RWPE2 (cell line): ENCODE results near the gene USP17L22.
"Not testable (repeated sequence)": the region's sequence is repeated elsewhere in the genome, so short reads cannot be mapped to it uniquely, and the experiment has no call there.

Experiments
- ATAC-seq: fragments of 200-7000 bp; cut with Tn5 transposase; 3 replicates; pipeline ENCODE4 v1.9.1; 2021; ENCODE audit warnings: low read depth
- DNase-seq: peaks from one replicate; pipeline ENCODE4 v3.0.0-alpha.2; 2020; ENCODE audit warnings: low spot score
- H3K27ac ChIP-seq: fragments of 450-650 bp; 2 replicates; pipeline ENCODE4 v1.5.1; 2017; ENCODE audit warnings: mild to moderate bottlenecking; ENCODE audit not compliant: poor library complexity, severe bottlenecking
- H3K27me3 ChIP-seq: fragments of 250-450 bp; sonication (Bioruptor Pico); 2 replicates; pipeline ENCODE4 v1.5.1; 2021; ENCODE audit warnings: mild to moderate bottlenecking, moderate library complexity; ENCODE audit not compliant: insufficient read depth, poor library complexity, severe bottlenecking
- H3K36me3 ChIP-seq: fragments of 250-450 bp; sonication (Bioruptor Pico); 2 replicates; pipeline ENCODE4 v1.5.1; 2020; ENCODE audit warnings: low read depth, mild to moderate bottlenecking, moderate library complexity
- H3K4me1 ChIP-seq: fragments of 250-450 bp; sonication (Bioruptor Pico); 2 replicates; pipeline ENCODE4 v1.5.1; 2021; ENCODE audit warnings: mild to moderate bottlenecking, moderate library complexity; ENCODE audit not compliant: insufficient read depth, poor library complexity, severe bottlenecking
- H3K4me3 ChIP-seq: fragments of 250-450 bp; sonication (Bioruptor Pico); 2 replicates; pipeline ENCODE4 v1.5.1; 2021; ENCODE audit warnings: mild to moderate bottlenecking, moderate library complexity; ENCODE audit not compliant: severe bottlenecking
- H3K9me3 ChIP-seq: fragments of 250-450 bp; sonication (Bioruptor Pico); 2 replicates; pipeline ENCODE4 v1.5.1; 2021; ENCODE audit warnings: mild to moderate bottlenecking, moderate library complexity; ENCODE audit not compliant: severe bottlenecking

USP17L22 gene, protein sequence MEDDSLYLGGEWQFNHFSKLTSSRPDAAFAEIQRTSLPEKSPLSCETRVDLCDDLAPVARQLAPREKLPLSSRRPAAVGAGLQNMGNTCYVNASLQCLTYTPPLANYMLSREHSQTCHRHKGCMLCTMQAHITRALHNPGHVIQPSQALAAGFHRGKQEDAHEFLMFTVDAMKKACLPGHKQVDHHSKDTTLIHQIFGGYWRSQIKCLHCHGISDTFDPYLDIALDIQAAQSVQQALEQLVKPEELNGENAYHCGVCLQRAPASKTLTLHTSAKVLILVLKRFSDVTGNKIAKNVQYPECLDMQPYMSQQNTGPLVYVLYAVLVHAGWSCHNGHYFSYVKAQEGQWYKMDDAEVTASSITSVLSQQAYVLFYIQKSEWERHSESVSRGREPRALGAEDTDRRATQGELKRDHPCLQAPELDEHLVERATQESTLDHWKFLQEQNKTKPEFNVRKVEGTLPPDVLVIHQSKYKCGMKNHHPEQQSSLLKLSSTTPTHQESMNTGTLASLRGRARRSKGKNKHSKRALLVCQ

DNA sequence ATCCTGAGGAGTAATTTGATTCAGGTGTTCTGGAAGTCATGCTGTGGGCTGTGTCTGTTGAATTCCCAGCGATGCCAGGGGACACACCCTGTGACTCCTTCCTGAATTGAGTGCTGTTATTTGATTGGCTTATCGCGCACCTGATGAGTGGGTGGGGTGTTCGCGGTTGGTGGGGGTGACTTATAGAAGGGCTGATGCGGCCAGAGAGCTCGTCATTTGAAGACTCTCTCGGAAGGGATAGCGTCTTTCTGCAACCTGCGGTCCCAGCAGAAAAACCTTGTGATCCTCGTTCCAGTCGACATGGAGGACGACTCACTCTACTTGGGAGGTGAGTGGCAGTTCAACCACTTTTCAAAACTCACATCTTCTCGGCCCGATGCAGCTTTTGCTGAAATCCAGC, at the start of gene USP17L22:
TSS of gene USP17L22 (plus strand) at position 301 of the 400 bp plus-strand sequence. CDS start at position 301, 0 bp downstream.
- H3K27me3 ChIP-seq, H3K27ac ChIP-seq, ATAC-seq, H3K4me1 ChIP-seq, H3K9me3 ChIP-seq, DNase-seq, H3K4me3 ChIP-seq, H3K36me3 ChIP-seq: not testable (repeated sequence)

DNA sequence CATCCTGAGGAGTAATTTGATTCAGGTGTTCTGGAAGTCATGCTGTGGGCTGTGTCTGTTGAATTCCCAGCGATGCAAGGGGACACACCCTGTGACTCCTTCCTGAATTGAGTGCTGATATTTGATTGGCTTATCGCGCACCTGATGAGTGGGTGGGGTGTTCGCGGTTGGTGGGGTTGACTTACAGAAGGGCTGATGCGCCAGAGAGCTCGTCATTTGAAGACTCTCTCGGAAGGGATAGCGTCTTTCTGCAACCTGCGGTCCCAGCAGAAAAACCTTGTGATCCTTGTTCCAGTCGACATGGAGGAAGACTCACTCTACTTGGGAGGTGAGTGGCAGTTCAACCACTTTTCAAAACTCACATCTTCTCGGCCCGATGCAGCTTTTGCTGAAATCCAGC, 47.6 kb upstream of the USP17L22 start, which contains the start of gene USP17L12:
TSS of gene USP17L12 (plus strand) at position 301 of the 400 bp plus-strand sequence. CDS start at position 301, 0 bp downstream.
- ATAC-seq, H3K27me3 ChIP-seq, H3K9me3 ChIP-seq, H3K27ac ChIP-seq, H3K36me3 ChIP-seq, DNase-seq, H3K4me1 ChIP-seq, H3K4me3 ChIP-seq: not testable (repeated sequence)

DNA sequence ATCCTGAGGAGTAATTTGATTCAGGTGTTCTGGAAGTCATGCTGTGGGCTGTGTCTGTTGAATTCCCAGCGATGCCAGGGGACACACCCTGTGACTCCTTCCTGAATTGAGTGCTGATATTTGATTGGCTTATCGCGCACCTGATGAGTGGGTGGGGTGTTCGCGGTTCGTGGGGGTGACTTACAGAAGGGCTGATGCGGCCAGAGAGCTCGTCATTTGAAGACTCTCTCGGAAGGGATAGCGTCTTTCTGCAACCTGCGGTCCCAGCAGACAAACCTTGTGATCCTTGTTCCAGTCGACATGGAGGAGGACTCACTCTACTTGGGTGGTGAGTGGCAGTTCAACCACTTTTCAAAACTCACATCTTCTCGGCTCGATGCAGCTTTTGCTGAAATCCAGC, 42.8 kb upstream of the USP17L22 start, which contains the start of gene USP17L13:
TSS of gene USP17L13 (plus strand) at position 301 of the 400 bp plus-strand sequence. CDS start at position 301, 0 bp downstream.
- not testable (repeated sequence) for H3K4me1 ChIP-seq, H3K4me3 ChIP-seq, H3K9me3 ChIP-seq, H3K27ac ChIP-seq, ATAC-seq, H3K27me3 ChIP-seq, H3K36me3 ChIP-seq, DNase-seq

DNA sequence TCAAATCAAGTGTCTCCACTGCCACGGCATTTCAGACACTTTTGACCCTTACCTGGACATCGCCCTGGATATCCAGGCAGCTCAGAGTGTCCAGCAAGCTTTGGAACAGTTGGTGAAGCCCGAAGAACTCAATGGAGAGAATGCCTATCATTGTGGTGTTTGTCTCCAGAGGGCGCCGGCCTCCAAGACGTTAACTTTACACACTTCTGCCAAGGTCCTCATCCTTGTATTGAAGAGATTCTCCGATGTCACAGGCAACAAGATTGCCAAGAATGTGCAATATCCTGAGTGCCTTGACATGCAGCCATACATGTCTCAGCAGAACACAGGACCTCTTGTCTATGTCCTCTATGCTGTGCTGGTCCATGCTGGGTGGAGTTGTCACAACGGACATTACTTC, 37.2 kb upstream of the USP17L22 start:
- not testable (repeated sequence) for ATAC-seq, DNase-seq, H3K9me3 ChIP-seq, H3K4me3 ChIP-seq, H3K4me1 ChIP-seq, H3K27me3 ChIP-seq, H3K36me3 ChIP-seq, H3K27ac ChIP-seq

DNA sequence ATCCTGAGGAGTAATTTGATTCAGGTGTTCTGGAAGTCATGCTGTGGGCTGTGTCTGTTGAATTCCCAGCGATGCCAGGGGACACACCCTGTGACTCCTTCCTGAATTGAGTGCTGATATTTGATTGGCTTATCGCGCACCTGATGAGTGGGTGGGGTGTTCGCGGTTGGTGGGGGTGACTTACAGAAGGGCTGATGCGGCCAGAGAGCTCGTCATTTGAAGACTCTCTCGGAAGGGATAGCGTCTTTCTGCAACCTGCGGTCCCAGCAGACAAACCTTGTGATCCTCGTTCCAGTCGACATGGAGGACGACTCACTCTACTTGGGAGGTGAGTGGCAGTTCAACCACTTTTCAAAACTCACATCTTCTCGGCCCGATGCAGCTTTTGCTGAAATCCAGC, 33.3 kb upstream of the USP17L22 start, which contains the start of gene USP17L15:
TSS of gene USP17L15 (plus strand) at position 301 of the 400 bp plus-strand sequence. CDS start at position 301, 0 bp downstream.
- not testable (repeated sequence) for DNase-seq, H3K9me3 ChIP-seq, ATAC-seq, H3K4me1 ChIP-seq, H3K36me3 ChIP-seq, H3K27ac ChIP-seq, H3K4me3 ChIP-seq, H3K27me3 ChIP-seq

DNA sequence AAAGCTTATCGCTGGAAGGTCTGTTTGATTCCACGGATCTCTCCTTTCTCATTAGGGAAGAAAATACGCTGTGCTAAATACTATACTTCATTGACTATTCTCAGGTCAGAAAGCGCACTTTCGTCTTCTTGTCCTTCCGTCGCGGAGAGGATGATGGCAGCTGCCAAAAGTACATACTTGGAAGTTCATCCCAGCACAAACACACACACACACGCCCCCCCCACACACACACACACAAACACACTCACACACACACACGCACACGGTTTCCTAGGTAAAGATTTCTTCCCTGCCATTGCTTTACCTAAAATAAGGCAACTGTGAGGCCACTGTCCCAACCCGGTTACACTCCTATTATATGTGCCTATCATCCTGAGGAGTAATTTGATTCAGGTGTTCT, 29.0 kb upstream of the USP17L22 start:
- H3K36me3 ChIP-seq, H3K27ac ChIP-seq, H3K4me1 ChIP-seq, H3K4me3 ChIP-seq, ATAC-seq, H3K27me3 ChIP-seq, H3K9me3 ChIP-seq: not testable (repeated sequence)
- peak; percentile 87 for DNase-seq

DNA sequence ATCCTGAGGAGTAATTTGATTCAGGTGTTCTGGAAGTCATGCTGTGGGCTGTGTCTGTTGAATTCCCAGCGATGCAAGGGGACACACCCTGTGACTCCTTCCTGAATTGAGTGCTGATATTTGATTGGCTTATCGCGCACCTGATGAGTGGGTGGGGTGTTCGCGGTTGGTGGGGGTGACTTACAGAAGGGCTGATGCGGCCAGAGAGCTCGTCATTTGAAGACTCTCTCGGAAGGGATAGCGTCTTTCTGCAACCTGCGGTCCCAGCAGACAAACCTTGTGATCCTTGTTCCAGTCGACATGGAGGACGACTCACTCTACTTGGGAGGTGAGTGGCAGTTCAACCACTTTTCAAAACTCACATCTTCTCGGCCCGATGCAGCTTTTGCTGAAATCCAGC, 23.8 kb upstream of the USP17L22 start, which contains the start of gene USP17L17:
TSS of gene USP17L17 (plus strand) at position 301 of the 400 bp plus-strand sequence. CDS start at position 301, 0 bp downstream.
- not testable (repeated sequence) for H3K27ac ChIP-seq, ATAC-seq, DNase-seq, H3K36me3 ChIP-seq, H3K4me1 ChIP-seq, H3K9me3 ChIP-seq, H3K27me3 ChIP-seq, H3K4me3 ChIP-seq

DNA sequence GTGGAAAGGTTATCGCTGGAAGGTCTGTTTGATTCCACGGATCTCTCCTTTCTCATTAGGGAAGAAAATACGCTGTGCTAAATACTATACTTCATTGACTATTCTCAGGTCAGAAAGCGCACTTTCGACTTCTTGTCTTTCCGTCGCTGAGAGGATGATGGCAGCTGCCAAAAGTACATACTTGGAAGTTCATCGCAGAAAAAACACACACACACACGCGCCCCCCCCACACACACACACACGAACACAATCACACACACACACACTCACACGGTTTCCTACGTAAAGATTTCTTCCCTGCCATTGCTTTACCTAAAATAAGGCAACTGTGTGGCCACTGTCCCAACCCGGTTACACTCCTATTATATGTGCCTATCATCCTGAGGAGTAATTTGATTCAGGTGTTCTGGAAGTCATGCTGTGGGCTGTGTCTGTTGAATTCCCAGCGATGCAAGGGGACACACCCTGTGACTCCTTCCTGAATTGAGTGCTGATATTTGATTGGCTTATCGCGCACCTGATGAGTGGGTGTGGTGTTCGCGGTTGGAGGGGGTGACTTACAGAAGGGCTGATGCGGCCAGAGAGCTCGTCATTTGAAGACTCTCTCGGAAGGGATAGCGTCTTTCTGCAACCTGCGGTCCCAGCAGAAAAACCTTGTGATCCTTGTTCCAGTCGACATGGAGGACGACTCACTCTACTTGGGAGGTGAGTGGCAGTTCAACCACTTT, 19.3 kb upstream of the USP17L22 start, which contains the start of gene USP17L18:
TSS of gene USP17L18 (plus strand) at position 678 of the 728 bp plus-strand sequence. CDS start at position 678, 0 bp downstream.
- H3K27ac ChIP-seq, ATAC-seq, H3K4me3 ChIP-seq, H3K4me1 ChIP-seq, H3K27me3 ChIP-seq, H3K36me3 ChIP-seq, H3K9me3 ChIP-seq: not testable (repeated sequence)
- DNase-seq, result peak; percentile 10

DNA sequence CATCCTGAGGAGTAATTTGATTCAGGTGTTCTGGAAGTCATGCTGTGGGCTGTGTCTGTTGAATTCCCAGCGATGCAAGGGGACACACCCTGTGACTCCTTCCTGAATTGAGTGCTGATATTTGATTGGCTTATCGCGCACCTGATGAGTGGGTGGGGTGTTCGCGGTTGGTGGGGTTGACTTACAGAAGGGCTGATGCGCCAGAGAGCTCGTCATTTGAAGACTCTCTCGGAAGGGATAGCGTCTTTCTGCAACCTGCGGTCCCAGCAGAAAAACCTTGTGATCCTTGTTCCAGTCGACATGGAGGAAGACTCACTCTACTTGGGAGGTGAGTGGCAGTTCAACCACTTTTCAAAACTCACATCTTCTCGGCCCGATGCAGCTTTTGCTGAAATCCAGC, 14.3 kb upstream of the USP17L22 start, which contains the start of gene USP17L19:
TSS of gene USP17L19 (plus strand) at position 301 of the 400 bp plus-strand sequence. CDS start at position 301, 0 bp downstream.
- not testable (repeated sequence) for H3K36me3 ChIP-seq, H3K4me1 ChIP-seq, ATAC-seq, DNase-seq, H3K27me3 ChIP-seq, H3K4me3 ChIP-seq, H3K27ac ChIP-seq, H3K9me3 ChIP-seq

DNA sequence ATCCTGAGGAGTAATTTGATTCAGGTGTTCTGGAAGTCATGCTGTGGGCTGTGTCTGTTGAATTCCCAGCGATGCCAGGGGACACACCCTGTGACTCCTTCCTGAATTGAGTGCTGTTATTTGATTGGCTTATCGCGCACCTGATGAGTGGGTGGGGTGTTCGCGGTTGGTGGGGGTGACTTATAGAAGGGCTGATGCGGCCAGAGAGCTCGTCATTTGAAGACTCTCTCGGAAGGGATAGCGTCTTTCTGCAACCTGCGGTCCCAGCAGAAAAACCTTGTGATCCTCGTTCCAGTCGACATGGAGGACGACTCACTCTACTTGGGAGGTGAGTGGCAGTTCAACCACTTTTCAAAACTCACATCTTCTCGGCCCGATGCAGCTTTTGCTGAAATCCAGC, 9.6 kb upstream of the USP17L22 start, which contains the start of gene USP17L20:
TSS of gene USP17L20 (plus strand) at position 301 of the 400 bp plus-strand sequence. CDS start at position 301, 0 bp downstream.
- not testable (repeated sequence) for H3K27ac ChIP-seq, H3K9me3 ChIP-seq, H3K36me3 ChIP-seq, ATAC-seq, H3K4me1 ChIP-seq, H3K27me3 ChIP-seq, H3K4me3 ChIP-seq, DNase-seq
